ENCODE measurements around the gene LHX1. TPM values are rescaled to one million over a fixed set of nuclear protein-coding genes. Genes with fewer than 3 reads are reported as not detected.

Gene LHX1
- total RNA-seq, 4 donors from 2014 or later = not detected

GRCh38 chr17:36989173-36989572 lies 51.9 kb downstream of the LHX1 start:
- no peak for DNase-seq
- TF ChIP-seq POLR2A (IDR thresholded peaks at IDR 0.05) (no peak), CTCF (IDR thresholded peaks at IDR 0.05) (no peak), EP300 (IDR thresholded peaks at IDR 0.05; ENCODE audit: low read depth) (no peak), POLR2AphosphoS5 (IDR thresholded peaks at IDR 0.05) (no peak)
- Histone ChIP-seq H3K27me3 (no peaks in the 10 kb centered on the region), H3K36me3 (peaks cover 0 to 41% (median 16%) of the 10 kb centered on the region in 4 donors), H3K9me3 (no peaks in the 10 kb centered on the region), H3K4me1 (no peaks in the 10 kb centered on the region), H3K27ac (no peak overlapping the region), H3K4me3 (no peak overlapping the region)
- 88 to 92% methylated on average over 4 to 6 of the region's 6 CpGs for WGBS, 2 donors (ENCODE audit: low coverage in 1 of 2)
- intact Hi-C loops (cut with DNase I; ENCODE audit: low total_unique reads) (no loop called here), in situ Hi-C loops (cut with MboI; ENCODE audit: low pct_ligation_motif_present in 1 of 4, low pct_unique_long_range_greater_than_20kb in 1 of 4, low sequenced_read_pairs in 3 of 4) (no loop called here)

- in situ Hi-C loops (cut with MboI; ENCODE audit: low pct_ligation_motif_present in 1 of 4, low pct_unique_long_range_greater_than_20kb in 1 of 4, low sequenced_read_pairs in 3 of 4) = no loop called here
- H3K4me1 ChIP-seq = no peaks in the 10 kb centered on the region
Measured at GRCh38 chr17:36992701-36993100, 55.4 kb downstream of the LHX1 start.

GRCh38 chr17:36993227-36993626 lies 56.0 kb downstream of the LHX1 start:
- Histone ChIP-seq H3K27me3 (no peaks in the 10 kb centered on the region), H3K9me3 (no peaks in the 10 kb centered on the region), H3K27ac (no peak overlapping the region), H3K4me3 (no peak overlapping the region), H3K36me3 (peaks cover 0 to 64% (median 26%) of the 10 kb centered on the region in 4 donors), H3K4me1 (no peaks in the 10 kb centered on the region)
- no peak for DNase-seq
- in situ Hi-C loops (cut with MboI; ENCODE audit: low pct_ligation_motif_present in 1 of 4, low pct_unique_long_range_greater_than_20kb in 1 of 4, low sequenced_read_pairs in 3 of 4) = no loop called here
- intact Hi-C loops (cut with DNase I; ENCODE audit: low total_unique reads) = no loop called here
- TF ChIP-seq CTCF (IDR thresholded peaks at IDR 0.05) = no peak
- no peak for TF ChIP-seq POLR2AphosphoS5 (IDR thresholded peaks at IDR 0.05)
- TF ChIP-seq EP300 (IDR thresholded peaks at IDR 0.05; ENCODE audit: low read depth) = no peak
- no peak for TF ChIP-seq POLR2A (IDR thresholded peaks at IDR 0.05)

More at GRCh38 chr17:36992701-36993100, 55.4 kb downstream of the LHX1 start:
- TF ChIP-seq POLR2AphosphoS5 (IDR thresholded peaks at IDR 0.05) (no peak), CTCF (IDR thresholded peaks at IDR 0.05) (no peak), EP300 (IDR thresholded peaks at IDR 0.05; ENCODE audit: low read depth) (no peak), POLR2A (IDR thresholded peaks at IDR 0.05) (no peak)
- no peak for DNase-seq
- intact Hi-C loops (cut with DNase I; ENCODE audit: low total_unique reads) = no loop called here
- H3K27me3 ChIP-seq = no peaks in the 10 kb centered on the region
- 75 to 82% methylated on average over 1 to 2 of the region's 2 CpGs for WGBS, 2 donors (ENCODE audit: low coverage in 1 of 2)
- peaks cover 0 to 60% (median 27%) of the 10 kb centered on the region in 4 donors for H3K36me3 ChIP-seq
- no peaks in the 10 kb centered on the region for H3K9me3 ChIP-seq
- H3K4me3 ChIP-seq = no peak overlapping the region
- no peak overlapping the region for H3K27ac ChIP-seq

Small RNAs within 50 kb of the gene (small RNA-seq; reads per million reads assigned to genes)
- 0 reads per million in 4 donors for gene AC243773.2

Other genes starting within 250 kb of the LHX1 start
- 10 to 100 TPM; 16.5 to 54.2 (median 26.9) TPM for gene AATF, start 11.5 kb downstream of the LHX1 start, total RNA-seq